Neural progenitor cell (in vitro differentiated cells): Measurements from ENCODE around the gene NSMCE1. TPM values are rescaled to one million over a fixed set of nuclear protein-coding genes. Genes with fewer than 3 reads are reported as not detected.

Experiments used
- DNase-seq: peaks from one replicate; pipeline ENCODE4 v3.0.0-alpha.2; 2016; ENCODE audit warnings: low spot score
- H2AFZ ChIP-seq: fragments of 200-600 bp; sonication (generic); replicated peaks from 2 replicates; pipeline ENCODE4 v1.6.1; 2016; ENCODE audit warnings: antibody characterized with exemption
- H3F3A ChIP-seq: fragments of 200-600 bp; sonication (generic); 2 replicates; pipeline ENCODE4 v1.6.1; 2016; ENCODE audit warnings: antibody characterized with exemption, low read depth
- H3K27ac ChIP-seq: fragments of 200-600 bp; sonication (generic); 2 replicates; pipeline ENCODE4 v1.5.1; 2016; ENCODE audit warnings: mild to moderate bottlenecking
- H3K27me3 ChIP-seq: fragments of 200-600 bp; sonication (generic); 2 replicates; pipeline ENCODE4 v1.6.1; 2016; ENCODE audit warnings: mild to moderate bottlenecking, moderate library complexity
- H3K36me3 ChIP-seq: fragments of 200-600 bp; sonication (generic); 2 replicates; pipeline ENCODE4 v1.5.1; 2016
- H3K4me1 ChIP-seq: fragments of 200-600 bp; sonication (generic); 2 replicates; pipeline ENCODE4 v1.6.1; 2016; ENCODE audit warnings: mixed run types
- H3K4me2 ChIP-seq: fragments of 200-600 bp; sonication (generic); 2 replicates; pipeline ENCODE4 v1.6.1; 2016
- H3K4me3 ChIP-seq: fragments of 200-600 bp; sonication (generic); 2 replicates; pipeline ENCODE4 v1.5.1; 2016
- H3K79me2 ChIP-seq: fragments of 200-600 bp; sonication (generic); 2 replicates; pipeline ENCODE4 v1.6.1; 2016; ENCODE audit warnings: low read depth
- H3K9ac ChIP-seq: fragments of 200-600 bp; sonication (generic); 2 replicates; pipeline ENCODE4 v1.6.1; 2016
- H3K9me3 ChIP-seq: fragments of 200-600 bp; sonication (generic); 2 replicates; pipeline ENCODE4 v1.5.1; 2016; ENCODE audit warnings: low read depth
- H4K20me1 ChIP-seq: fragments of 200-600 bp; sonication (generic); 2 replicates; pipeline ENCODE4 v1.6.1; 2016; ENCODE audit warnings: low read depth
- H3K27ac Mint-ChIP-seq: 3 replicates; pipeline ENCODE4 v1.8.0; 2021; ENCODE audit warnings: mixed read lengths
- H3K27me3 Mint-ChIP-seq: 2 replicates; pipeline ENCODE4 v1.8.0; 2022; ENCODE audit warnings: low read depth, mild to moderate bottlenecking, inconsistent platforms, moderate library complexity, mixed read lengths; ENCODE audit not compliant: insufficient read depth
- H3K36me3 Mint-ChIP-seq: 3 replicates; pipeline ENCODE4 v1.8.0; 2021; ENCODE audit warnings: mixed read lengths
- H3K4me1 Mint-ChIP-seq: 3 replicates; pipeline ENCODE4 v1.8.0; 2021; ENCODE audit warnings: mixed read lengths
- H3K4me3 Mint-ChIP-seq: 3 replicates; pipeline ENCODE4 v1.8.0; 2021; ENCODE audit warnings: mild to moderate bottlenecking, moderate library complexity, mixed read lengths
- H3K9me3 Mint-ChIP-seq: 3 replicates; pipeline ENCODE4 v1.8.0; 2020; ENCODE audit warnings: mixed read lengths
- EZH2 ChIP-seq: fragments of 200-600 bp; sonication (generic); IDR thresholded peaks from 2 replicates; pipeline ENCODE4 v1.6.1; 2017; ENCODE audit warnings: antibody characterized with exemption, mild to moderate bottlenecking, moderate library complexity
- EZH2phosphoT487 ChIP-seq: fragments of 200-600 bp; sonication (generic); IDR thresholded peaks from 2 replicates; pipeline ENCODE4 v1.6.1; 2017; ENCODE audit warnings: antibody characterized with exemption
- total RNA-seq: library from RNA; depleted of rRNA; stranded (reverse); fragments of >200 nt; gene quantifications from 2 replicates; pipeline ENCODE4 v1.2.3, GENCODE V29; 2015; ENCODE audit warnings: low replicate concordance
- TF ChIP-seq, protein P1 (sequence below): fragments of 200-600 bp; sonication (generic); IDR thresholded peaks from 2 replicates; pipeline ENCODE4 v1.5.1; 2017; ENCODE audit warnings: antibody characterized with exemption, mild to moderate bottlenecking

The NSMCE1 gene
- total RNA-seq, 1 donor from 2014 or later, result 83.4 TPM

DNA sequence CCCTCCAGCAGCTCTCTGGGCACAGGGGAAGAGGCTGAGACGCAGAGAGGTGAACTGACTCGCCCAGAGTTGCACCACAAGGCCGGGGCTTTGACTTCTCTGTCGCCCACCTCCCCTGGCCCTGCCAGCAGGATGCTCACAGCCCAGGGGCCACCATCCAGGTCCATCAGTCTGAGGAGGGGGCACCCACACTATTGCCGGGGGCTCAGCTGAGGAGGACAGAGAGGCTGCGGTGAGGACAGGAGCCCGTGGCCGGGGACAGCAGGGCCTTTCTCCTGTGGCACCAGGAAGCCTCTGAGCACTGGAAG, 32.7 kb downstream of the NSMCE1 start:
- Histone ChIP-seq H3K27me3 (no peaks in the 10 kb centered on the region), H4K20me1 (peaks cover 5% of the 10 kb centered on the region), H3K9ac (no peak overlapping the region), H3K4me2 (no peak overlapping the region), H3K27ac (no peak overlapping the region), H3K9me3 (no peaks in the 10 kb centered on the region), H3K4me3 (no peak overlapping the region), H3K4me1 (peaks cover 14% of the 10 kb centered on the region), H2AFZ (no peak overlapping the region), H3F3A (peaks cover 7% of the 10 kb centered on the region), H3K36me3 (no peaks in the 10 kb centered on the region), H3K79me2 (no peaks in the 10 kb centered on the region)
- H3K4me3 Mint-ChIP-seq, result no peak overlapping the region
- no peak for DNase-seq
- TF ChIP-seq, protein P1, sequence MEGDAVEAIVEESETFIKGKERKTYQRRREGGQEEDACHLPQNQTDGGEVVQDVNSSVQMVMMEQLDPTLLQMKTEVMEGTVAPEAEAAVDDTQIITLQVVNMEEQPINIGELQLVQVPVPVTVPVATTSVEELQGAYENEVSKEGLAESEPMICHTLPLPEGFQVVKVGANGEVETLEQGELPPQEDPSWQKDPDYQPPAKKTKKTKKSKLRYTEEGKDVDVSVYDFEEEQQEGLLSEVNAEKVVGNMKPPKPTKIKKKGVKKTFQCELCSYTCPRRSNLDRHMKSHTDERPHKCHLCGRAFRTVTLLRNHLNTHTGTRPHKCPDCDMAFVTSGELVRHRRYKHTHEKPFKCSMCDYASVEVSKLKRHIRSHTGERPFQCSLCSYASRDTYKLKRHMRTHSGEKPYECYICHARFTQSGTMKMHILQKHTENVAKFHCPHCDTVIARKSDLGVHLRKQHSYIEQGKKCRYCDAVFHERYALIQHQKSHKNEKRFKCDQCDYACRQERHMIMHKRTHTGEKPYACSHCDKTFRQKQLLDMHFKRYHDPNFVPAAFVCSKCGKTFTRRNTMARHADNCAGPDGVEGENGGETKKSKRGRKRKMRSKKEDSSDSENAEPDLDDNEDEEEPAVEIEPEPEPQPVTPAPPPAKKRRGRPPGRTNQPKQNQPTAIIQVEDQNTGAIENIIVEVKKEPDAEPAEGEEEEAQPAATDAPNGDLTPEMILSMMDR, result no peak
- TF ChIP-seq EZH2phosphoT487 (no peak), EZH2 (no peak)
- no peaks in the 10 kb centered on the region for H3K9me3 Mint-ChIP-seq
- H3K36me3 Mint-ChIP-seq, result no peaks in the 10 kb centered on the region
- H3K4me1 Mint-ChIP-seq, result peaks cover 36% of the 10 kb centered on the region
- H3K27ac Mint-ChIP-seq, result no peak overlapping the region
- H3K27me3 Mint-ChIP-seq, result peaks cover 12% of the 10 kb centered on the region

DNA sequence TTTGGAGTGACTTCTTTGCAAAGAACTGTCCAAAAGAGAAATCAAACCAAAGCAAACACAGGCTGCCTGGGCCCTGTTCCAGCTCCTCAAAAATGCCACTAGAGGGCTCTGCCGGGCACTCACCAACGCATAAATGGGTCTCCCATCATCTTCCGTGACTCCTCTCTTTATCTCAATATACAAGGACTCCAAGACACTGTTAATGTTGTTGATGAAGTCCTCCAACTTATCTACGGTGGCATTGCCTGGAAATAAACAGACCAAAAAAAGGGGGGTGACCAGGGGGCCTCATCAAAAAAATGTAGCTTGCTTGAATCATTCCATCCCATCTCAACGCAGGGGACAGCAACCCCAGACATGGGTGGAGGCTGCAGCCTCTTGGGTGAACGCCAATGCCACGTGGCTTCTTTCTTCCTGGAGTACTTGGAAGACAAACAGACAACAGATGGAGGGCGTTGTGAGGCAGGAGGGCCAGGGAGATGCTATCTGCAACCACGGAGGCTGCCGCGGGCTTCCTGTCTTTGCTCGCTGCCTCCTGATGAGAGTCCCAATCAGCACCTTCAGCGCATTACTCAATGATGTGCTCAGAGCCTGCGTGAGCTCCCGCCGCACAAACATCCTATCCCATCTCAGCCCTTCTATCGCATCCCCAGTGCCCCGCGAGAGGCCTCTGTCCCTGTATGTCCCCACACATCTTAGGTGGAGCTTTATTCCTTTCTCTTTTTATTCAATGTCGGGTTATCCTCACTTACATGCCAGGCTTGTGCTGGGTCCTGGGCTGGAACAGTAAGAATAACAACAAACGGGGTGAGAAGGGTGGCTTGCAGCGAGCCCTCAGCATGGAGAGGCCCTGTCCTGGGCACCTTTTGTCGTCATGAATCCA, 33.3 kb downstream of the NSMCE1 start:
- Mint-ChIP-seq H3K9me3 (no peaks in the 10 kb centered on the region), H3K4me1 (peaks cover 36% of the 10 kb centered on the region), H3K27ac (no peak overlapping the region), H3K4me3 (no peak overlapping the region), H3K36me3 (no peaks in the 10 kb centered on the region), H3K27me3 (peaks cover 12% of the 10 kb centered on the region)
- TF ChIP-seq EZH2phosphoT487, result no peak
- no peak for TF ChIP-seq EZH2
- TF ChIP-seq, protein P1, result peak; percentile 88
- H2AFZ ChIP-seq, result no peak overlapping the region
- H3K27me3 ChIP-seq, result no peaks in the 10 kb centered on the region
- H3K79me2 ChIP-seq, result no peaks in the 10 kb centered on the region
- peaks cover 5% of the 10 kb centered on the region for H4K20me1 ChIP-seq
- H3K36me3 ChIP-seq, result no peaks in the 10 kb centered on the region
- H3K27ac ChIP-seq, result no peak overlapping the region
- H3K9me3 ChIP-seq, result no peaks in the 10 kb centered on the region
- no peak overlapping the region for H3K4me2 ChIP-seq
- H3K9ac ChIP-seq, result no peak overlapping the region
- no peak overlapping the region for H3K4me3 ChIP-seq
- H3K4me1 ChIP-seq, result peaks cover 14% of the 10 kb centered on the region
- H3F3A ChIP-seq, result peaks cover 7% of the 10 kb centered on the region
- DNase-seq, result peak; percentile 65

DNA sequence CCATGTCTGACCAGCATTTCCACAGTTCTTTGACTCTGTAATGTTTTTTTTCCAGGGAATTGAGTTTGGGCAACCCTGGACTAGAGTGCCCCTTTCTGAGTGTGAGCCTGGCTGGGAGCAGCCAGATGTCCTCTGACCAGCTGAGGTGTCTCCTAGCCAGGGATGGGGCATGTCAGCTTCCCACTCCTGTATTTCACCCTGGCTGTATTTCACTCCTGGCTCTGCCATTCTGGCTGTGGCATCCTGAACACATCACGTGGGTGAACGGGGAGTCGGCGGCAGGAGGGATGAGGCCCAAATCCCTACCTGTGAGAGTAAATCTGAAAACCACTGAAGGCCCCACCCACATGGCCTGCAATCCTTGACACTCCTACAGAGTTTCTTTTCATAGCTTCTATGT, 34.0 kb downstream of the NSMCE1 start:
- peaks cover 7% of the 10 kb centered on the region for H3F3A ChIP-seq
- no peak overlapping the region for H3K27ac Mint-ChIP-seq
- H3K27me3 Mint-ChIP-seq, result peaks cover 13% of the 10 kb centered on the region
- H3K4me3 ChIP-seq, result no peak overlapping the region
- no peaks in the 10 kb centered on the region for H3K27me3 ChIP-seq
- H3K4me3 Mint-ChIP-seq, result no peak overlapping the region
- no peak overlapping the region for H3K9ac ChIP-seq
- H3K79me2 ChIP-seq, result no peaks in the 10 kb centered on the region
- DNase-seq, result no peak
- no peaks in the 10 kb centered on the region for H3K9me3 Mint-ChIP-seq
- no peak overlapping the region for H2AFZ ChIP-seq
- peaks cover 36% of the 10 kb centered on the region for H3K4me1 Mint-ChIP-seq
- H3K27ac ChIP-seq, result no peak overlapping the region
- H3K4me2 ChIP-seq, result no peak overlapping the region
- H3K36me3 ChIP-seq, result no peaks in the 10 kb centered on the region
- H3K36me3 Mint-ChIP-seq, result no peaks in the 10 kb centered on the region
- H3K4me1 ChIP-seq, result peaks cover 14% of the 10 kb centered on the region
- H3K9me3 ChIP-seq, result no peaks in the 10 kb centered on the region
- TF ChIP-seq, protein P1, result no peak
- H4K20me1 ChIP-seq, result peaks cover 5% of the 10 kb centered on the region
